ENCODE measurements around the gene STARD5.

- TF ChIP-seq POLR2A (IDR thresholded peaks at IDR 0.05) = no peak
- no peak for TF ChIP-seq CTCF (IDR thresholded peaks at IDR 0.05)
- TF ChIP-seq EP300 (IDR thresholded peaks at IDR 0.05) = no peak
- no peak for TF ChIP-seq POLR2AphosphoS5 (IDR thresholded peaks at IDR 0.05)
Observed at GRCh38 chr15:81297147-81297572, 26.8 kb downstream of the STARD5 start.
